Transverse colon (tissue), 4 donors: Measurements from ENCODE around the gene PAOX. TPM values are rescaled to one million over a fixed set of nuclear protein-coding genes. Genes with fewer than 3 reads are reported as not detected.
A peak's percentile ranks its signal among the peaks of the same experiment; 100 is the strongest.

Source experiments
- DNase-seq: peaks from one replicate; pipeline ENCODE4 v3.0.0-alpha.2; 2019
- H3K27ac ChIP-seq, 4 donors: fragments of 200-600 bp; sonication (generic); 2 replicates each; pipeline ENCODE4 v1.5.1; 2016 to 2018; ENCODE audit warnings: inconsistent platforms in 4 of 4
- H3K27me3 ChIP-seq: fragments of 200-600 bp; sonication (generic); 2 replicates; pipeline ENCODE4 v1.5.1; 2017; ENCODE audit warnings: inconsistent platforms
- H3K36me3 ChIP-seq, 4 donors: fragments of 200-600 bp; sonication (generic); 2 replicates each; pipeline ENCODE4 v1.5.1; 2017 to 2019; ENCODE audit warnings: inconsistent platforms in 4 of 4
- H3K4me1 ChIP-seq, 4 donors: fragments of 200-600 bp; sonication (generic); 2 replicates each; pipeline ENCODE4 v1.5.1; 2017 to 2020; ENCODE audit warnings: inconsistent platforms in 4 of 4
- H3K4me3 ChIP-seq, 4 donors: fragments of 200-600 bp; sonication (generic); 1 replicate in 1 of 4; 2 replicates in 3 of 4; pipeline versions ENCODE4 v1.5.1 to v1.6.1; 2017 to 2019; ENCODE audit warnings: inconsistent platforms in 4 of 4
- H3K9me3 ChIP-seq, 2 donors: fragments of 200-600 bp; sonication (generic); 2 replicates each; pipeline ENCODE4 v1.5.1; 2017 to 2019; ENCODE audit warnings: inconsistent platforms in 2 of 2
- EP300 ChIP-seq: sonication (generic); formaldehyde crosslinking; IDR thresholded peaks from one replicate; pipeline ENCODE4 v1.6.1; 2017; ENCODE audit warnings: antibody characterized with exemption, low read depth
- POLR2A ChIP-seq: fragments of 450-650 bp; IDR thresholded peaks from one replicate; pipeline ENCODE4 v1.6.1; 2016; ENCODE audit warnings: antibody characterized with exemption, mild to moderate bottlenecking, moderate library complexity
- POLR2AphosphoS5 ChIP-seq, 3 donors: sonication (generic); formaldehyde crosslinking; IDR thresholded peaks; one replicate each; pipeline ENCODE4 v1.6.1; 2016; ENCODE audit warnings: antibody characterized with exemption in 3 of 3
- WGBS, 2 donors: methylation state at CpG; one replicate each; pipeline ENCODE4 v1.1.5; 2018; ENCODE audit warnings: low coverage in 1 of 2; 5-methylcytosine and 5-hydroxymethylcytosine counted together
- in situ Hi-C, 4 donors: fragments of 200-750 bp; cut with MboI; loops; one replicate each; pipeline versions ENCODE4 v1.15.0 to v1.15.1; 2017; ENCODE audit warnings: low sequenced_read_pairs in 3 of 4, low pct_ligation_motif_present in 1 of 4, low pct_unique_long_range_greater_than_20kb in 1 of 4
- intact Hi-C: fragments of 100-400 bp; cut with DNase I; formaldehyde crosslinking; loops from one replicate; pipeline ENCODE4 v1.15.1; 2023; ENCODE audit warnings: low total_unique reads
- total RNA-seq, 4 donors: library from RNA; depleted of rRNA; stranded (reverse); fragments of >200 nt; gene quantifications; one replicate each; pipeline ENCODE4 v1.1.0, GENCODE V29; 2016
- TF ChIP-seq, protein P1 (sequence below), 5 experiments: fragments of 200-600 bp in 3 of 5; fragments of 450-650 bp in 2 of 5; sonication (generic) in 3 of 5; IDR thresholded peaks; 1 replicate in 2 of 5; 2 replicates in 3 of 5; pipeline ENCODE4 v1.5.1; 2016 to 2017; ENCODE audit warnings: antibody characterized with exemption in 5 of 5, inconsistent platforms in 3 of 5, mild to moderate bottlenecking in 2 of 5, moderate library complexity in 1 of 5

Gene PAOX
- total RNA-seq, 4 donors from 2014 or later = 11.3 to 32.4 (median 17.1) TPM

DNA sequence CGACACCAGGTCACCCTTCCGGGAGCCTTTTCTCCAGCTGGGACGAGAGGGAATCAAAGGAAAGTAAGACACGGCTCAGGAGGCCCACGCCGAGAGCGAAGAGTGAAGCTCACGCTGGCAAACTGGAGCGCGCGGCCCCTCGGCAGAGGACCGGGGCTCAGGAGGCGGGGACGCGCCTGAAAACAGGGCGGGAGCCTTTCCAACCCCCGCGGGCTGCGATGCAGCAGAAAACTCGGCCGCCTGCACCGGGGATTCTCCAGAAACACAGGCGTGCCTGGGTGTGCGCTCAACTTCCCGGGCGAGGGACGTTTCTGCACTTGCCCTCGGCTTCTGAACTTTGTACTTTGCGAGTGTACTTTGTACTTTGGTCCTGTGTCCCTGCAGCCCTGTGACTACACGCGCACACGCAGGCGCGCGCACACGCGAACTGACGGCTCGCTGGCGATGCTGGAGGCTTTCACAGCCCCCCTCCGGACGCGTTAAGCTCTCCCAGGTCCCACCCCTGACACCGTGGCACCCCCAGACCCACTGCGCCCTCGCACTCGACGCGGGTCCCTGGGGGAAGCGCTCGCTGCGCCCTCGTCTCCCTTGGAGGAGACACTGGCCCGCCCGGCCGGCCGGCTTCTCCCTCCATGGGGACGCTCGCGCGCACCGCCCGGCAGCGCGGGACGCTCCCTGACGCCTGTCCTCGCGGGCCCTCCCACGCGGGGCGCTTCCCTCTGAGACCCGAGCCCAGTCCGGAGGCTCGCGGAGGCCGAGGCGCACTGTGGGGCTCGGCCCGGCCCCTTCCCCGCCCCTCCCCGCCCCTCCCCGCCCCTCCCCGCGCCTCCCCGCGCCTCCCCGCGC, 588 bp upstream of the PAOX start:
- intact Hi-C loops = no loop called here
- peak; percentile 80 for DNase-seq
- Histone ChIP-seq H3K9me3 (no peaks in the 10 kb centered on the region), H3K27ac (peak overlapping the region; percentile 86 to 94 (median 90)), H3K27me3 (no peaks in the 10 kb centered on the region), H3K36me3 (no peaks in the 10 kb centered on the region), H3K4me1 (peaks cover 10 to 32% (median 25%) of the 10 kb centered on the region in 4 donors), H3K4me3 (peak overlapping the region; percentile 55 to 94 (median 69))
- in situ Hi-C loops = no loop called here
- TF ChIP-seq EP300 = no peak
- TF ChIP-seq POLR2AphosphoS5 (IDR thresholded peaks at IDR 0.05) = peak; percentile 2 to 70 (median 46)
- TF ChIP-seq, protein P1, sequence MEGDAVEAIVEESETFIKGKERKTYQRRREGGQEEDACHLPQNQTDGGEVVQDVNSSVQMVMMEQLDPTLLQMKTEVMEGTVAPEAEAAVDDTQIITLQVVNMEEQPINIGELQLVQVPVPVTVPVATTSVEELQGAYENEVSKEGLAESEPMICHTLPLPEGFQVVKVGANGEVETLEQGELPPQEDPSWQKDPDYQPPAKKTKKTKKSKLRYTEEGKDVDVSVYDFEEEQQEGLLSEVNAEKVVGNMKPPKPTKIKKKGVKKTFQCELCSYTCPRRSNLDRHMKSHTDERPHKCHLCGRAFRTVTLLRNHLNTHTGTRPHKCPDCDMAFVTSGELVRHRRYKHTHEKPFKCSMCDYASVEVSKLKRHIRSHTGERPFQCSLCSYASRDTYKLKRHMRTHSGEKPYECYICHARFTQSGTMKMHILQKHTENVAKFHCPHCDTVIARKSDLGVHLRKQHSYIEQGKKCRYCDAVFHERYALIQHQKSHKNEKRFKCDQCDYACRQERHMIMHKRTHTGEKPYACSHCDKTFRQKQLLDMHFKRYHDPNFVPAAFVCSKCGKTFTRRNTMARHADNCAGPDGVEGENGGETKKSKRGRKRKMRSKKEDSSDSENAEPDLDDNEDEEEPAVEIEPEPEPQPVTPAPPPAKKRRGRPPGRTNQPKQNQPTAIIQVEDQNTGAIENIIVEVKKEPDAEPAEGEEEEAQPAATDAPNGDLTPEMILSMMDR (IDR thresholded peaks at IDR 0.05) = no peak
- peak; percentile 60 for TF ChIP-seq POLR2A
- WGBS, 2 donors = 1% methylated on average over 54 of the region's 90 CpGs; no CpG with 5 or more reads in 1 of the 2 donors

- Histone ChIP-seq H3K27ac (peak overlapping the region; percentile 82 to 89 (median 84)), H3K36me3 (no peaks in the 10 kb centered on the region), H3K4me1 (peaks cover 10 to 22% (median 18%) of the 10 kb centered on the region in 4 donors), H3K9me3 (no peaks in the 10 kb centered on the region), H3K4me3 (peak overlapping the region; percentile 51 to 94 (median 64)), H3K27me3 (no peaks in the 10 kb centered on the region)
- in situ Hi-C loops = loop anchor here in 1 of 4 donors (10.0 kb wide), 1 partner anchor 65 kb away; no protein-coding TSS in a partner anchor
- intact Hi-C loops = no loop called here
- 82% methylated on average over 35 of the region's 36 CpGs; no CpG with 5 or more reads in 1 of the 2 donors for WGBS, 2 donors
- no peak for DNase-seq
- TF ChIP-seq POLR2AphosphoS5 (IDR thresholded peaks at IDR 0.05) (no peak), EP300 (no peak), POLR2A (no peak)
- TF ChIP-seq, protein P1 (IDR thresholded peaks at IDR 0.05) = no peak
These were observed 972 bp downstream of the PAOX start for GRCh38 chr10:133379801-133380666.

GRCh38 chr10:133381036-133381435, 2.0 kb downstream of the PAOX start:
- 89% methylated on average over 8 of the region's 8 CpGs; no CpG with 5 or more reads in 1 of the 2 donors for WGBS, 2 donors
- TF ChIP-seq POLR2AphosphoS5 (IDR thresholded peaks at IDR 0.05) = no peak
- Histone ChIP-seq H3K4me3 (no peak overlapping the region), H3K27ac (no peak overlapping the region), H3K36me3 (no peaks in the 10 kb centered on the region), H3K27me3 (no peaks in the 10 kb centered on the region), H3K4me1 (peaks cover 10 to 22% (median 18%) of the 10 kb centered on the region in 4 donors), H3K9me3 (no peaks in the 10 kb centered on the region)
- no peak for DNase-seq
- intact Hi-C loops (no loop called here), in situ Hi-C loops (loop anchor here in 1 of 4 donors (10.0 kb wide), 1 partner anchor 66 kb away; no protein-coding TSS in a partner anchor)

- 81 to 97% methylated on average over 2 to 4 of the region's 4 CpGs for WGBS, 2 donors
- no peaks in the 10 kb centered on the region for H3K36me3 ChIP-seq
These were observed 4.5 kb downstream of the PAOX start for GRCh38 chr10:133383551-133383950.

More at GRCh38 chr10:133383551-133383950, 4.5 kb downstream of the PAOX start:
- H3K4me3 ChIP-seq = no peak overlapping the region
- intact Hi-C loops = no loop called here
- TF ChIP-seq, protein P1 (IDR thresholded peaks at IDR 0.05) = no peak
- TF ChIP-seq POLR2A (no peak), POLR2AphosphoS5 (IDR thresholded peaks at IDR 0.05) (no peak), EP300 (no peak)
- no peak overlapping the region for H3K27ac ChIP-seq
- DNase-seq = no peak
- in situ Hi-C loops = loop anchor here in 1 of 4 donors (10.0 kb wide), 1 partner anchor 69 kb away; no protein-coding TSS in a partner anchor
- H3K9me3 ChIP-seq = no peaks in the 10 kb centered on the region
- H3K27me3 ChIP-seq = no peaks in the 10 kb centered on the region
- peaks cover 5 to 10% (median 10%) of the 10 kb centered on the region in 4 donors for H3K4me1 ChIP-seq
